WTC11 (cell line): Measurements from ENCODE around the gene ABCC9. TPM values are rescaled to one million over a fixed set of nuclear protein-coding genes. Genes with fewer than 3 reads are reported as not detected.

Experiments
- ATAC-seq: fragments of 200-7000 bp; cut with Tn5 transposase; 2 replicates; pipeline ENCODE4 v1.10.0; 2021; ENCODE audit warnings: mild to moderate bottlenecking, moderate library complexity
- CTCF ChIA-PET: fragments of 300-600 bp; sonication (Branson Sonifier 250); formaldehyde crosslinking; loops from one replicate; lab custom pipeline; 2021; ENCODE audit warnings: antibody characterized with exemption; lab: Charles Lee
- POLR2A ChIA-PET: fragments of 350-600 bp; sonication (Branson Sonifier 250); formaldehyde crosslinking; loops from one replicate; lab custom pipeline; 2021; ENCODE audit warnings: antibody characterized with exemption; lab: Charles Lee
- DNase-seq: peaks from one replicate; pipeline ENCODE4 v3.0.0; 2021; ENCODE audit warnings: low spot score
- H3K27ac Mint-ChIP-seq: 2 replicates; pipeline ENCODE4 v1.8.0; 2021; ENCODE audit warnings: mixed read lengths
- H3K27me3 Mint-ChIP-seq: 2 replicates; pipeline ENCODE4 v1.8.0; 2021; ENCODE audit warnings: low read depth, mild to moderate bottlenecking, moderate library complexity, mixed read lengths
- H3K36me3 Mint-ChIP-seq: 2 replicates; pipeline ENCODE4 v1.8.0; 2021; ENCODE audit warnings: mixed read lengths
- H3K4me1 Mint-ChIP-seq: 2 replicates; pipeline ENCODE4 v1.8.0; 2022; ENCODE audit warnings: mixed read lengths
- H3K4me3 Mint-ChIP-seq: 2 replicates; pipeline ENCODE4 v1.8.0; 2021; ENCODE audit warnings: mild to moderate bottlenecking, moderate library complexity, mixed read lengths
- H3K9me3 Mint-ChIP-seq: 2 replicates; pipeline ENCODE4 v1.8.0; 2021; ENCODE audit warnings: mixed read lengths
- AFF4 ChIP-seq: sonication (generic); formaldehyde crosslinking; IDR thresholded peaks from 2 replicates; pipeline ENCODE4 v1.8.1; 2023; ENCODE audit warnings: mild to moderate bottlenecking, missing genetic modification reagents, borderline replicate concordance
- CBFB ChIP-seq: sonication (generic); formaldehyde crosslinking; IDR thresholded peaks from 2 replicates; pipeline ENCODE4 v1.8.1; 2022; ENCODE audit warnings: mild to moderate bottlenecking, low read depth, missing genetic modification reagents
- E2F5 ChIP-seq: sonication (generic); formaldehyde crosslinking; IDR thresholded peaks from 2 replicates; pipeline ENCODE4 v1.8.1; 2022; ENCODE audit warnings: mild to moderate bottlenecking, moderate library complexity, missing genetic modification reagents
- ELF4 ChIP-seq: sonication (generic); formaldehyde crosslinking; IDR thresholded peaks from 2 replicates; pipeline ENCODE4 v1.8.1; 2022; ENCODE audit warnings: low read depth, mild to moderate bottlenecking, moderate library complexity, missing genetic modification reagents
- FOXK1 ChIP-seq: sonication (generic); formaldehyde crosslinking; IDR thresholded peaks from 2 replicates; pipeline ENCODE4 v1.8.0; 2022; ENCODE audit warnings: mild to moderate bottlenecking, moderate library complexity, missing genetic modification reagents
- GTF2I ChIP-seq: fragments of 250-450 bp; sonication (Bioruptor Pico); conservative IDR thresholded peaks from 2 replicates; pipeline ENCODE4 v1.4.0; 2021; ENCODE audit warnings: mild to moderate bottlenecking
- HMGA2 ChIP-seq: fragments of 250-450 bp; sonication (Bioruptor Pico); IDR thresholded peaks from 2 replicates; pipeline ENCODE4 v1.4.0; 2021; ENCODE audit warnings: mild to moderate bottlenecking, moderate library complexity
- HMGXB4 ChIP-seq: sonication (generic); formaldehyde crosslinking; IDR thresholded peaks from 2 replicates; pipeline ENCODE4 v1.8.1; 2023; ENCODE audit warnings: mild to moderate bottlenecking, moderate library complexity, missing genetic modification reagents
- JUN ChIP-seq: sonication (generic); formaldehyde crosslinking; IDR thresholded peaks from 2 replicates; pipeline ENCODE4 v1.8.0; 2023; ENCODE audit warnings: mild to moderate bottlenecking, missing genetic modification reagents
- KAT7 ChIP-seq: sonication (generic); formaldehyde crosslinking; IDR thresholded peaks from 2 replicates; pipeline ENCODE4 v1.8.1; 2023; ENCODE audit warnings: missing genetic modification reagents, mild to moderate bottlenecking, borderline replicate concordance
- NFATC4 ChIP-seq: fragments of 250-450 bp; sonication (Bioruptor Pico); IDR thresholded peaks from 2 replicates; pipeline ENCODE4 v1.9.0; 2021; ENCODE audit warnings: mild to moderate bottlenecking
- NFYB ChIP-seq: sonication (generic); formaldehyde crosslinking; conservative IDR thresholded peaks from 2 replicates; pipeline ENCODE4 v1.8.0; 2022; ENCODE audit warnings: low read depth, missing genetic modification reagents
- PRDM15 ChIP-seq: sonication (generic); formaldehyde crosslinking; IDR thresholded peaks from 2 replicates; pipeline ENCODE4 v1.8.0; 2022; ENCODE audit warnings: missing genetic modification reagents
- RELA ChIP-seq: sonication (generic); formaldehyde crosslinking; IDR thresholded peaks from 2 replicates; pipeline ENCODE4 v1.8.1; 2022; ENCODE audit warnings: missing genetic modification reagents, mild to moderate bottlenecking, borderline replicate concordance
- RORB ChIP-seq: fragments of 250-450 bp; sonication (Bioruptor Pico); IDR thresholded peaks from 2 replicates; pipeline ENCODE4 v1.9.0; 2021; ENCODE audit warnings: mild to moderate bottlenecking
- SP1 ChIP-seq: sonication (generic); formaldehyde crosslinking; conservative IDR thresholded peaks from 2 replicates; pipeline ENCODE4 v1.8.1; 2022; ENCODE audit warnings: missing genetic modification reagents
- ZNF121 ChIP-seq: sonication (generic); formaldehyde crosslinking; IDR thresholded peaks from 2 replicates; pipeline ENCODE4 v1.8.0; 2023; ENCODE audit warnings: missing genetic modification reagents
- ZNF138 ChIP-seq: sonication (generic); formaldehyde crosslinking; conservative IDR thresholded peaks from 2 replicates; pipeline ENCODE4 v1.8.1; 2022; ENCODE audit warnings: mild to moderate bottlenecking, moderate library complexity, missing genetic modification reagents
- ZNF219 ChIP-seq: sonication (generic); formaldehyde crosslinking; IDR thresholded peaks from 2 replicates; pipeline ENCODE4 v1.8.0; 2023; ENCODE audit warnings: missing genetic modification reagents, mild to moderate bottlenecking, borderline replicate concordance
- ZNF317 ChIP-seq: sonication (generic); formaldehyde crosslinking; IDR thresholded peaks from 2 replicates; pipeline ENCODE4 v1.8.1; 2023; ENCODE audit warnings: low read depth, mild to moderate bottlenecking, moderate library complexity, missing genetic modification reagents, borderline replicate concordance
- ZNF416 ChIP-seq: fragments of 250-450 bp; sonication (Bioruptor Pico); IDR thresholded peaks from 2 replicates; pipeline ENCODE4 v1.9.0; 2021; ENCODE audit warnings: mild to moderate bottlenecking, inconsistent platforms
- ZNF423 ChIP-seq: fragments of 250-450 bp; sonication (Bioruptor Pico); IDR thresholded peaks from 2 replicates; pipeline ENCODE4 v2.1.2; 2022; ENCODE audit warnings: mild to moderate bottlenecking, moderate library complexity
- total RNA-seq: library from RNA; stranded (reverse); gene quantifications from 3 replicates; pipeline ENCODE4 v1.2.3, GENCODE V29; 2021
- TF ChIP-seq, protein P1 (sequence below): fragments of 250-450 bp; sonication (Bioruptor Pico); IDR thresholded peaks from 2 replicates; pipeline ENCODE4 v1.9.0; 2021; ENCODE audit warnings: mild to moderate bottlenecking, borderline replicate concordance
- TF ChIP-seq, protein P2 (sequence below): sonication (generic); formaldehyde crosslinking; IDR thresholded peaks from 2 replicates; pipeline ENCODE4 v1.8.0; 2022; ENCODE audit warnings: mild to moderate bottlenecking, missing genetic modification reagents

Gene ABCC9
- total RNA-seq, 1 experiment from 2014 or later: 0.04 TPM

DNA sequence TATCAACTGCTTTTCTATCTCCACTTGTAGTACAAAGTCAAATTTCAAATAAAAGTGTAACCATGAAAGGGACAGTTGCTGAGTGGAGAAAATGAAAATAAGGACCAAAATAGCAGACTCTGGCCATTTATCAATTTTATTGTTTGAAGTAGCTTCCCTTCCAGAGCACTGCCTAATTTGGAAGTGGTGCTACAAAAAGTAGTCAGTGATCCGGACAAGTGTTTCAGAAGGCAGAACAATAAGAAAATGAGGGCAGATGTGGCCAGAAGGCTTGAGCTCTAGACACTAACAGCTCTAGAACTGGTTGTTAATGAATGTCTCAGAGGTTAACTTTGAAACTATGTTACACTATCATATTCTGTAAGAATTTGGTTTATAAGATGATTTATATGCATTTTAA lies 48.9 kb downstream of the ABCC9 start:
- Mint-ChIP-seq H3K4me3 (no peak overlapping the region), H3K9me3 (peaks cover 15% of the 10 kb centered on the region), H3K4me1 (no peaks in the 10 kb centered on the region), H3K27me3 (no peaks in the 10 kb centered on the region), H3K36me3 (no peaks in the 10 kb centered on the region), H3K27ac (no peak overlapping the region)
- TF ChIP-seq, protein P1, sequence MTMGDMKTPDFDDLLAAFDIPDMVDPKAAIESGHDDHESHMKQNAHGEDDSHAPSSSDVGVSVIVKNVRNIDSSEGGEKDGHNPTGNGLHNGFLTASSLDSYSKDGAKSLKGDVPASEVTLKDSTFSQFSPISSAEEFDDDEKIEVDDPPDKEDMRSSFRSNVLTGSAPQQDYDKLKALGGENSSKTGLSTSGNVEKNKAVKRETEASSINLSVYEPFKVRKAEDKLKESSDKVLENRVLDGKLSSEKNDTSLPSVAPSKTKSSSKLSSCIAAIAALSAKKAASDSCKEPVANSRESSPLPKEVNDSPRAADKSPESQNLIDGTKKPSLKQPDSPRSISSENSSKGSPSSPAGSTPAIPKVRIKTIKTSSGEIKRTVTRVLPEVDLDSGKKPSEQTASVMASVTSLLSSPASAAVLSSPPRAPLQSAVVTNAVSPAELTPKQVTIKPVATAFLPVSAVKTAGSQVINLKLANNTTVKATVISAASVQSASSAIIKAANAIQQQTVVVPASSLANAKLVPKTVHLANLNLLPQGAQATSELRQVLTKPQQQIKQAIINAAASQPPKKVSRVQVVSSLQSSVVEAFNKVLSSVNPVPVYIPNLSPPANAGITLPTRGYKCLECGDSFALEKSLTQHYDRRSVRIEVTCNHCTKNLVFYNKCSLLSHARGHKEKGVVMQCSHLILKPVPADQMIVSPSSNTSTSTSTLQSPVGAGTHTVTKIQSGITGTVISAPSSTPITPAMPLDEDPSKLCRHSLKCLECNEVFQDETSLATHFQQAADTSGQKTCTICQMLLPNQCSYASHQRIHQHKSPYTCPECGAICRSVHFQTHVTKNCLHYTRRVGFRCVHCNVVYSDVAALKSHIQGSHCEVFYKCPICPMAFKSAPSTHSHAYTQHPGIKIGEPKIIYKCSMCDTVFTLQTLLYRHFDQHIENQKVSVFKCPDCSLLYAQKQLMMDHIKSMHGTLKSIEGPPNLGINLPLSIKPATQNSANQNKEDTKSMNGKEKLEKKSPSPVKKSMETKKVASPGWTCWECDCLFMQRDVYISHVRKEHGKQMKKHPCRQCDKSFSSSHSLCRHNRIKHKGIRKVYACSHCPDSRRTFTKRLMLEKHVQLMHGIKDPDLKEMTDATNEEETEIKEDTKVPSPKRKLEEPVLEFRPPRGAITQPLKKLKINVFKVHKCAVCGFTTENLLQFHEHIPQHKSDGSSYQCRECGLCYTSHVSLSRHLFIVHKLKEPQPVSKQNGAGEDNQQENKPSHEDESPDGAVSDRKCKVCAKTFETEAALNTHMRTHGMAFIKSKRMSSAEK: no peak
- TF ChIP-seq ZNF219 (CRISPR knock-in tag) (no peak), ZNF121 (no peak), PRDM15 (CRISPR knock-in tag) (no peak), GTF2I (no peak), HMGXB4 (no peak), KAT7 (no peak), CBFB (CRISPR knock-in tag) (no peak), NFATC4 (CRISPR knock-in tag) (no peak), ZNF423 (CRISPR knock-in tag) (no peak), ELF4 (CRISPR knock-in tag) (no peak), RELA (no peak), JUN (CRISPR knock-in tag) (no peak), ZNF138 (CRISPR knock-in tag) (no peak), ZNF317 (CRISPR knock-in tag) (no peak)
- TF ChIP-seq, protein P2, sequence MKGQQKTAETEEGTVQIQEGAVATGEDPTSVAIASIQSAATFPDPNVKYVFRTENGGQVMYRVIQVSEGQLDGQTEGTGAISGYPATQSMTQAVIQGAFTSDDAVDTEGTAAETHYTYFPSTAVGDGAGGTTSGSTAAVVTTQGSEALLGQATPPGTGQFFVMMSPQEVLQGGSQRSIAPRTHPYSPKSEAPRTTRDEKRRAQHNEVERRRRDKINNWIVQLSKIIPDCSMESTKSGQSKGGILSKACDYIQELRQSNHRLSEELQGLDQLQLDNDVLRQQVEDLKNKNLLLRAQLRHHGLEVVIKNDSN (CRISPR knock-in tag): no peak
- ChIA-PET POLR2A (no interaction called here), CTCF (no interaction called here)
- ATAC-seq: no peak
- no peak for DNase-seq

- no peak for DNase-seq
- H3K4me1 Mint-ChIP-seq: no peaks in the 10 kb centered on the region
- H3K36me3 Mint-ChIP-seq: no peaks in the 10 kb centered on the region
- CTCF ChIA-PET: no interaction called here
- peaks cover 10% of the 10 kb centered on the region for H3K9me3 Mint-ChIP-seq
- no peak overlapping the region for H3K27ac Mint-ChIP-seq
- POLR2A ChIA-PET: no interaction called here
- H3K27me3 Mint-ChIP-seq: no peaks in the 10 kb centered on the region
- no peak for ATAC-seq
- H3K4me3 Mint-ChIP-seq: no peak overlapping the region
- TF ChIP-seq HMGA2 (CRISPR knock-in tag): no peak
- no peak for TF ChIP-seq SP1
- no peak for TF ChIP-seq E2F5
- no peak for TF ChIP-seq RORB (CRISPR knock-in tag)
- no peak for TF ChIP-seq AFF4
- no peak for TF ChIP-seq NFYB (CRISPR knock-in tag)
- no peak for TF ChIP-seq FOXK1 (CRISPR knock-in tag)
- no peak for TF ChIP-seq ZNF416 (CRISPR knock-in tag)
Observed at GRCh38 chr12:21891751-21892217, 49.4 kb downstream of the ABCC9 start.
